HCT116 (cell line): ENCODE data around the gene ALDH1A2.

Experiments used
- EGR1 ChIP-seq: IDR thresholded peaks from 2 replicates; pipeline ENCODE4 v1.6.1; 2012; ENCODE audit warnings: low read depth
- ELF1 ChIP-seq: IDR thresholded peaks from 2 replicates; pipeline ENCODE4 v1.6.1; 2012; ENCODE audit warnings: low read depth, borderline replicate concordance
- EZH2 ChIP-seq: fragments of 200-600 bp; sonication (generic); IDR thresholded peaks from 2 replicates; pipeline ENCODE4 v1.6.1; 2017; ENCODE audit warnings: antibody characterized with exemption, mixed run types
- EZH2phosphoT487 ChIP-seq: fragments of 200-600 bp; IDR thresholded peaks from 2 replicates; pipeline ENCODE4 v1.6.1; 2018; ENCODE audit warnings: antibody characterized with exemption, borderline replicate concordance
- POLR2A ChIP-seq: IDR thresholded peaks from 2 replicates; pipeline ENCODE4 v1.7.0; 2011; ENCODE audit warnings: borderline replicate concordance; ENCODE audit not compliant: insufficient read depth, insufficient read length; ENCODE audit errors: extremely low read depth
- POLR2AphosphoS5 ChIP-seq: IDR thresholded peaks from 2 replicates; pipeline ENCODE4 v1.6.1; 2011; ENCODE audit warnings: mild to moderate bottlenecking, low read depth, low read length, moderate library complexity
- RAD21 ChIP-seq: IDR thresholded peaks from 2 replicates; pipeline ENCODE4 v1.6.1; 2012; ENCODE audit warnings: low read depth, mild to moderate bottlenecking
- TCF7L2 ChIP-seq: IDR thresholded peaks from 2 replicates; pipeline ENCODE4 v1.7.0; 2011; ENCODE audit warnings: borderline replicate concordance, inconsistent platforms; ENCODE audit not compliant: insufficient read depth, insufficient read length; ENCODE audit errors: extremely low read depth
- TF ChIP-seq, protein P1 (sequence below): IDR thresholded peaks from 2 replicates; pipeline ENCODE4 v1.6.1; 2012
- TF ChIP-seq, protein P2 (sequence below): IDR thresholded peaks from 2 replicates; pipeline ENCODE4 v1.6.1; 2012; ENCODE audit warnings: low read depth
- TF ChIP-seq, protein P3 (sequence below), 3 experiments: fragments of 200-600 bp in 1 of 3; sonication (generic) in 1 of 3; IDR thresholded peaks in 2 of 3; conservative IDR thresholded peaks in 1 of 3; 2 replicates each; pipeline ENCODE4 v1.5.1; 2012 to 2017; ENCODE audit warnings: low read depth in 2 of 3, low read length in 2 of 3, antibody characterized with exemption in 1 of 3, borderline replicate concordance in 1 of 3, control low read depth in 1 of 3, mild to moderate bottlenecking in 1 of 3, mixed read lengths in 1 of 3, mixed run types in 1 of 3, moderate library complexity in 1 of 3; ENCODE audit not compliant: insufficient read depth in 1 of 3

DNA sequence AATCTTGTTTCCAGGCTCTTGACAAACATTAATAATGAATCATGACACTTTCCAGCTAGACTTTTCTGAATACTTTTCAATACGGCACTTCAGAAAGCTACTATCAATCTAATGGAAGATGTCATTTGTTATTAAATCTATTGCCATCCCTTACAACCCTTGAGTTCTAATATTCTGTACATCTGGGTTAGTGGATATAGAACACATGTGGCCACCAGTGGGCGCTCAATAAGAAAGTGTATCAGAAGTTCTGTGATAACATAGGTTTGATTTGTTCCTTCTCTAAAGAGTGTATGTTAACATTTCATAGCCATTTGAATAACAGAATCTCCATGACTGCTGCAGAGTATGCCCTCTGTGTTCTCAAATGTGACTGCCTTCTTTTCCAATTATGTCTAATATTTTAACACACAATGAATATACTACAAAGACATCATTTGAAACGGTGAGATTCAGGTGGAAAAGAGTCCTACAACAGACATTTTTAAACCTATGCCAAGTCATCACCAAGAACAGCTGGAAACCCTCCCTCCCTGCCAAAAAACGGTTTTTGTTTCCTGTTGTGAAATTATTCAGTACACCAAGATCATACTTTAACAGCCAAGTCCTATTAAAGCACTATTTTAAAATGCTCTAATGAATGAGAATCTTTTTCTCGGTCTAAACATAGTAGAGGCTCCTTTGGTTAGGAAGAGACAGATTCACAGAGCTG, 22.2 kb downstream of the ALDH1A2 start:
- TF ChIP-seq TCF7L2 (no peak), POLR2A (no peak), EGR1 (no peak), EZH2 (no peak), RAD21 (peak; percentile 37), POLR2AphosphoS5 (no peak), ELF1 (no peak), EZH2phosphoT487 (no peak)
- TF ChIP-seq, protein P1, sequence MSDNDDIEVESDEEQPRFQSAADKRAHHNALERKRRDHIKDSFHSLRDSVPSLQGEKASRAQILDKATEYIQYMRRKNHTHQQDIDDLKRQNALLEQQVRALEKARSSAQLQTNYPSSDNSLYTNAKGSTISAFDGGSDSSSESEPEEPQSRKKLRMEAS = no peak
- TF ChIP-seq, protein P2, sequence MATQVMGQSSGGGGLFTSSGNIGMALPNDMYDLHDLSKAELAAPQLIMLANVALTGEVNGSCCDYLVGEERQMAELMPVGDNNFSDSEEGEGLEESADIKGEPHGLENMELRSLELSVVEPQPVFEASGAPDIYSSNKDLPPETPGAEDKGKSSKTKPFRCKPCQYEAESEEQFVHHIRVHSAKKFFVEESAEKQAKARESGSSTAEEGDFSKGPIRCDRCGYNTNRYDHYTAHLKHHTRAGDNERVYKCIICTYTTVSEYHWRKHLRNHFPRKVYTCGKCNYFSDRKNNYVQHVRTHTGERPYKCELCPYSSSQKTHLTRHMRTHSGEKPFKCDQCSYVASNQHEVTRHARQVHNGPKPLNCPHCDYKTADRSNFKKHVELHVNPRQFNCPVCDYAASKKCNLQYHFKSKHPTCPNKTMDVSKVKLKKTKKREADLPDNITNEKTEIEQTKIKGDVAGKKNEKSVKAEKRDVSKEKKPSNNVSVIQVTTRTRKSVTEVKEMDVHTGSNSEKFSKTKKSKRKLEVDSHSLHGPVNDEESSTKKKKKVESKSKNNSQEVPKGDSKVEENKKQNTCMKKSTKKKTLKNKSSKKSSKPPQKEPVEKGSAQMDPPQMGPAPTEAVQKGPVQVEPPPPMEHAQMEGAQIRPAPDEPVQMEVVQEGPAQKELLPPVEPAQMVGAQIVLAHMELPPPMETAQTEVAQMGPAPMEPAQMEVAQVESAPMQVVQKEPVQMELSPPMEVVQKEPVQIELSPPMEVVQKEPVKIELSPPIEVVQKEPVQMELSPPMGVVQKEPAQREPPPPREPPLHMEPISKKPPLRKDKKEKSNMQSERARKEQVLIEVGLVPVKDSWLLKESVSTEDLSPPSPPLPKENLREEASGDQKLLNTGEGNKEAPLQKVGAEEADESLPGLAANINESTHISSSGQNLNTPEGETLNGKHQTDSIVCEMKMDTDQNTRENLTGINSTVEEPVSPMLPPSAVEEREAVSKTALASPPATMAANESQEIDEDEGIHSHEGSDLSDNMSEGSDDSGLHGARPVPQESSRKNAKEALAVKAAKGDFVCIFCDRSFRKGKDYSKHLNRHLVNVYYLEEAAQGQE = no peak
- TF ChIP-seq, protein P3, sequence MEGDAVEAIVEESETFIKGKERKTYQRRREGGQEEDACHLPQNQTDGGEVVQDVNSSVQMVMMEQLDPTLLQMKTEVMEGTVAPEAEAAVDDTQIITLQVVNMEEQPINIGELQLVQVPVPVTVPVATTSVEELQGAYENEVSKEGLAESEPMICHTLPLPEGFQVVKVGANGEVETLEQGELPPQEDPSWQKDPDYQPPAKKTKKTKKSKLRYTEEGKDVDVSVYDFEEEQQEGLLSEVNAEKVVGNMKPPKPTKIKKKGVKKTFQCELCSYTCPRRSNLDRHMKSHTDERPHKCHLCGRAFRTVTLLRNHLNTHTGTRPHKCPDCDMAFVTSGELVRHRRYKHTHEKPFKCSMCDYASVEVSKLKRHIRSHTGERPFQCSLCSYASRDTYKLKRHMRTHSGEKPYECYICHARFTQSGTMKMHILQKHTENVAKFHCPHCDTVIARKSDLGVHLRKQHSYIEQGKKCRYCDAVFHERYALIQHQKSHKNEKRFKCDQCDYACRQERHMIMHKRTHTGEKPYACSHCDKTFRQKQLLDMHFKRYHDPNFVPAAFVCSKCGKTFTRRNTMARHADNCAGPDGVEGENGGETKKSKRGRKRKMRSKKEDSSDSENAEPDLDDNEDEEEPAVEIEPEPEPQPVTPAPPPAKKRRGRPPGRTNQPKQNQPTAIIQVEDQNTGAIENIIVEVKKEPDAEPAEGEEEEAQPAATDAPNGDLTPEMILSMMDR (IDR thresholded peaks at IDR 0.05 in 2 of 3, conservative IDR thresholded peaks at IDR 0.05 in 1 of 3; ENCODE audit: borderline replicate concordance in 1 of 3, insufficient read depth in 1 of 3, low read depth in 2 of 3, low read length in 2 of 3) = peak; percentile 34 to 89 (median 76); a peak in 5 of 6 replicates
